Measurements from ENCODE around the gene IGSF9.

The IGSF9 gene

GRCh38 chr1:159989581-159989980, 44.2 kb upstream of the IGSF9 start:
- no peaks in the 10 kb centered on the region for H3K4me1 Mint-ChIP-seq
- no peaks in the 10 kb centered on the region for H3K9me3 Mint-ChIP-seq
- H3K27ac Mint-ChIP-seq, result no peak overlapping the region
- TF ChIP-seq, protein P1, sequence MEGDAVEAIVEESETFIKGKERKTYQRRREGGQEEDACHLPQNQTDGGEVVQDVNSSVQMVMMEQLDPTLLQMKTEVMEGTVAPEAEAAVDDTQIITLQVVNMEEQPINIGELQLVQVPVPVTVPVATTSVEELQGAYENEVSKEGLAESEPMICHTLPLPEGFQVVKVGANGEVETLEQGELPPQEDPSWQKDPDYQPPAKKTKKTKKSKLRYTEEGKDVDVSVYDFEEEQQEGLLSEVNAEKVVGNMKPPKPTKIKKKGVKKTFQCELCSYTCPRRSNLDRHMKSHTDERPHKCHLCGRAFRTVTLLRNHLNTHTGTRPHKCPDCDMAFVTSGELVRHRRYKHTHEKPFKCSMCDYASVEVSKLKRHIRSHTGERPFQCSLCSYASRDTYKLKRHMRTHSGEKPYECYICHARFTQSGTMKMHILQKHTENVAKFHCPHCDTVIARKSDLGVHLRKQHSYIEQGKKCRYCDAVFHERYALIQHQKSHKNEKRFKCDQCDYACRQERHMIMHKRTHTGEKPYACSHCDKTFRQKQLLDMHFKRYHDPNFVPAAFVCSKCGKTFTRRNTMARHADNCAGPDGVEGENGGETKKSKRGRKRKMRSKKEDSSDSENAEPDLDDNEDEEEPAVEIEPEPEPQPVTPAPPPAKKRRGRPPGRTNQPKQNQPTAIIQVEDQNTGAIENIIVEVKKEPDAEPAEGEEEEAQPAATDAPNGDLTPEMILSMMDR (IDR thresholded peaks at IDR 0.05; ENCODE audit: unreplicated experiment in 3 of 3), result no peak
- H3K4me3 Mint-ChIP-seq, result no peak overlapping the region
- H3K27me3 Mint-ChIP-seq (ENCODE audit: low read depth), result peaks cover 23% of the 10 kb centered on the region
- H3K36me3 Mint-ChIP-seq (ENCODE audit: low read depth), result no peaks in the 10 kb centered on the region

DNA sequence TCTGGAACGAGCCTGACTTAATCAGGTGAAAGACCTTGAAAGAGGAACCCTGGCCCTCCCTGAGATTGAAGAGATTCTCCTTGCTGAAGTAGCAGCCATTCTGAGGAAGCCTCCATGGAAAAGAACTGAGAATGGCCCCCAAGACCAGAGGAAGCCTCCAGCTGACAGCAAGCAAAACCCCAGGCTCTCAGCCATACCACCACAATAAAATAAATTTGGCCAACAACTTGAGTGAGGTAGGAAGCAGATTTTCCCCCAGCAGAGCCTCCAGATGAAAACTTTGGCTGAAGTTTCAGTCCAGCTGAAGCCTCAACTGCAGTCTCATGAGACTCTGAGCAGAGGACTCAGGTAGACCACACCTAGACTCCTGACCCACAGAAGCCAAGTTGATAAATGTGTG, 42.6 kb upstream of the IGSF9 start:
- Mint-ChIP-seq H3K36me3 (ENCODE audit: low read depth) (no peaks in the 10 kb centered on the region), H3K4me1 (no peaks in the 10 kb centered on the region), H3K4me3 (no peak overlapping the region), H3K9me3 (no peaks in the 10 kb centered on the region), H3K27me3 (ENCODE audit: low read depth) (peaks cover 17% of the 10 kb centered on the region), H3K27ac (no peak overlapping the region)
- TF ChIP-seq, protein P1 (IDR thresholded peaks at IDR 0.05; ENCODE audit: unreplicated experiment in 3 of 3), result no peak

GRCh38 chr1:159987186-159987585, 41.8 kb upstream of the IGSF9 start:
- Mint-ChIP-seq H3K27me3 (ENCODE audit: low read depth) (peaks cover 12% of the 10 kb centered on the region), H3K9me3 (no peaks in the 10 kb centered on the region), H3K36me3 (ENCODE audit: low read depth) (no peaks in the 10 kb centered on the region), H3K4me3 (no peak overlapping the region), H3K27ac (no peak overlapping the region), H3K4me1 (no peaks in the 10 kb centered on the region)
- TF ChIP-seq, protein P1 (IDR thresholded peaks at IDR 0.05; ENCODE audit: unreplicated experiment in 3 of 3), result no peak

DNA sequence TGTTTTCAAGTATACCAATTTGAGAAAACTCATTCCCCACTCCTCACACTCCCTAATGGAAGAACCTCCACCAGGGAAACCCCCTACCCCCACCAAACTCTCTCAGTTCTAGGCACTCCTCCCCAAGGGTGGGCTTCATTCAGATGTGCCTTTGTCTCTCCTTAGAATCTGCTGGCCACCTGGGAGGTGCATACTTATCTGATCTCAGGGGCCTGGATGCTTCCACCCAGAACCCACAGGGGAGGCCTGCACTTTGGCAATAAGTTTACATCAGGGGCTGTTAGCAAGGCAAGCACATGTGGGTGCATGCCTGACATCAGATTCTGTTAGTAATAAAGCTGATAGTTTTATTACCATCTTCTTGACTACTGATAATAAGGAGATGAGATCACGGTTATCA, 41.1 kb upstream of the IGSF9 start:
- Mint-ChIP-seq H3K27me3 (ENCODE audit: low read depth) (peaks cover 8% of the 10 kb centered on the region), H3K9me3 (no peaks in the 10 kb centered on the region), H3K4me3 (no peak overlapping the region), H3K36me3 (ENCODE audit: low read depth) (no peaks in the 10 kb centered on the region), H3K27ac (no peak overlapping the region), H3K4me1 (no peaks in the 10 kb centered on the region)
- TF ChIP-seq, protein P1 (IDR thresholded peaks at IDR 0.05; ENCODE audit: unreplicated experiment in 3 of 3), result no peak

DNA sequence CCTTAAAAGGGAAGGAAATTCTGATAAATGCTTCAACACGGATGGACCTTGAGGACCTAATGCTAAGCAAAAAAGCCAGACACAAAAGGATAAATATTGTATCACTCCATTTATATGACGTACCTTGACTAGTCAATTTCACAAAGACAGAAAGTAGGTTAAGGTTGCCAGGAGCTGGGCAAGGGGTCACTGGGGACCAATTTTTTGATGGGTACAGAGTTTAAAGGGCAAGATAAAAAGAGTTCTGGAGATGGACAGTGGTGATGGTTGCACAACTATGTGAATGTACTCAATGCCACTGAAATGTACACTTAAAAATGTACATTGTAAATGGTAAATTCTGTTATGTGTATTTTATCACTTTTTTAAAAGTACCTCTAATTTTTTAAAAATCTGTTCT, 40.7 kb upstream of the IGSF9 start:
- no peak overlapping the region for H3K27ac Mint-ChIP-seq
- H3K27me3 Mint-ChIP-seq (ENCODE audit: low read depth), result peaks cover 4% of the 10 kb centered on the region
- no peak overlapping the region for H3K4me3 Mint-ChIP-seq
- TF ChIP-seq, protein P1 (IDR thresholded peaks at IDR 0.05; ENCODE audit: unreplicated experiment in 3 of 3), result no peak
- no peaks in the 10 kb centered on the region for H3K4me1 Mint-ChIP-seq
- no peaks in the 10 kb centered on the region for H3K36me3 Mint-ChIP-seq (ENCODE audit: low read depth)
- no peaks in the 10 kb centered on the region for H3K9me3 Mint-ChIP-seq

GRCh38 chr1:159985473-159985872, 40.1 kb upstream of the IGSF9 start:
- no peaks in the 10 kb centered on the region for H3K4me1 Mint-ChIP-seq
- H3K27ac Mint-ChIP-seq, result no peak overlapping the region
- TF ChIP-seq, protein P1 (IDR thresholded peaks at IDR 0.05; ENCODE audit: unreplicated experiment in 3 of 3), result no peak
- H3K9me3 Mint-ChIP-seq, result no peaks in the 10 kb centered on the region
- H3K27me3 Mint-ChIP-seq (ENCODE audit: low read depth), result peaks cover 4% of the 10 kb centered on the region
- H3K4me3 Mint-ChIP-seq, result no peak overlapping the region
- no peaks in the 10 kb centered on the region for H3K36me3 Mint-ChIP-seq (ENCODE audit: low read depth)

Data from nephron (organoid).